Head of caudate nucleus (tissue), 42 donors: ENCODE measurements around the gene L3MBTL2.

Experiments
- DNase-seq, 42 donors: peaks; one replicate each; pipeline versions ENCODE4 v3.0.0 to v3.0.0-alpha.2; 2020 to 2021; ENCODE audit warnings: mixed read lengths in 7 of 42
- intact Hi-C: fragments of 100-400 bp; cut with DNase I; formaldehyde crosslinking; loops from one replicate; pipeline ENCODE4 v1.15.0; 2022

Gene L3MBTL2

DNA sequence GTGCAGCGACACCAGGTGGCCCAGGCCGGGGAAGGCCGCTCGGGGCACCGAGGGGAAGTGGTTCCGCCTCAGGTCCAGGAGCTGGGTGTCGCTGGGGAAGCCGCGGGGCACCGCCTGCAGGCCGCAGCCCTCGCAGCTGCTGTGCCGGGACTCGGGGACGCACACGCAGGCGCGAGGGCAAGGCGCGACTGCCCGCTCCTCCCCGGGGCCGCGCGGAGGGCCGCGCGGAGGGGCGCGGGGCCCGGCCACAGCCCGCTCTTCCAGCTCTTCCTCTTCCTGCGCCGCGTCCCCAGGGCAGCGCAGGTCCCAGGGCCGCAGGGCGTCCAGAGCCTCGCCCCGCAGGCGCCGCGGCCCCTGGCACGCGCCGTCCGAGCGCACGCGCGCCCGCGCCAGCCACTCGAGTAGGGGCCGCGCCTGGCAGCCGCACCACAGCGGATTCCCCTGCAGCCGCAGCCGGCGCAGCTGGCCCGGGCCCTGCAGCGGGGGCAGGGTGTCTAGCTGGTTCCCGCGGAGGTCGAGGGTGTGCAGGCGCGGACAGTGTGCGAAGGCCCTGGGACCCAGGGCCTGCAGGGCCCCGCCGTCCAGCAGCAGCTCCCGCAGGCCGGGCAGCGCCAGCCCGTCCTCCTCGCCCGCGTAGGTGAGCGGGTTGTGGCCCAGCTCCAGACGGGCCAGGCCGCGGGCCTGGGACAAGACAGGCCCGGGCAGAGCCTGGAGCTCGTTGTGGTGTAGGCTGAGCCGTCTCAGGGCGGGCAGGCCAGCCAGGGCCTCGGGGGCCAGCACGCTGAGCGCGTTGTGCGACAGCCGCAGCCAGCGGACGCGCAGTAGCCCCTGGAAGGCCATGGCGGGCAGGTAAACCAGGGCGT lies 32.8 kb downstream of the L3MBTL2 start:
- intact Hi-C loops: loop anchor here (10.0 kb wide), 1 partner anchor 47 kb away; the partner anchor contains the start of gene RANGAP1

GRCh38 chr22:41238570-41239442 lies 33.7 kb downstream of the L3MBTL2 start:
- no peak for DNase-seq
- intact Hi-C loops: loop anchor here (10.0 kb wide), 1 partner anchor 46 kb away; the partner anchor contains the start of gene RANGAP1

More for the DNA sequence above, 32.8 kb downstream of the L3MBTL2 start:
- peak in 41 of 42 donors; percentile 38 to 87 (median 71) for DNase-seq

DNA sequence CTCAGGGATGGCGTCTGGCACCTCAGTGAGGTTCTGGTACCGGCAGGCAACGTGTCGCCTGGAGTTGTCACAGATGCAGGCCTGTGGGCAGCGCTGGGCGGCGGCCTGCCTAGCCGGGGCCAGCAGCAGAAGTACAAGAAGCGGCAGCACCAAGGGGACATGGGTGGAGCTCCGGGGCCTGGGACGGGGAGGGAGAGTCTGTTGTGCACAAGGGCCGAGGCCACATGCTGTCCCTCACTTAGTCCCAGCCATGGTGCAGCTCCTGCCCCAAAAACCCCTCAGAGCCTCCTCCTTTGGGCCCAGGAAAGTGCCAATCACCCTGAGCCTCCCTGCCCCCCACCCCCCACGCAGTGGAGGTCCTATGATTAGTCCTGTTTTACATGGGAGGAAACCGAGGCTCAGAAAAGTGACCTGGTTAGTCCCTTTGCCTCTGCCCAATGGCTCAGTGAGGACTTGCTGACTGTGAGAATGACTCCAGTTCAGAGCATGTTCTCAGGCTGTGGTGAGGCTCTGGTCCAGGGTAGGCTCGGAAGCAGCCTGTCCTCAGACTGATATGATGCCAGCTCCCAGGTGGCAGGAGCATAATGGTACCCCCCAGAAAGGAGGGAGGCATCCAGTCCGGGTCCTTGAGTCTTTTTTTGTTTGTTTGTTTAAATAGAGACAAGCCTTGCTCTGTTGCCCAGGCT lies 34.5 kb downstream of the L3MBTL2 start:
- peak in 36 of 42 donors; percentile 28 to 78 (median 56) for DNase-seq
- intact Hi-C loops: loop anchor here (10.0 kb wide), 1 partner anchor 45 kb away; the partner anchor contains the start of gene RANGAP1

- DNase-seq: peak; percentile 87 to 99 (median 96)
- intact Hi-C loops: no loop called here
These were observed 35.4 kb downstream of the L3MBTL2 start, which contains the start of gene CHADL for GRCh38 chr22:41240377-41241132. TSS of gene CHADL (minus strand) at chr22:41240931. CDS start at chr22:41240881, 50 bp downstream.

- DNase-seq: no peak
- intact Hi-C loops: no loop called here
These were observed 36.1 kb downstream of the L3MBTL2 start for GRCh38 chr22:41241133-41241676.

DNA sequence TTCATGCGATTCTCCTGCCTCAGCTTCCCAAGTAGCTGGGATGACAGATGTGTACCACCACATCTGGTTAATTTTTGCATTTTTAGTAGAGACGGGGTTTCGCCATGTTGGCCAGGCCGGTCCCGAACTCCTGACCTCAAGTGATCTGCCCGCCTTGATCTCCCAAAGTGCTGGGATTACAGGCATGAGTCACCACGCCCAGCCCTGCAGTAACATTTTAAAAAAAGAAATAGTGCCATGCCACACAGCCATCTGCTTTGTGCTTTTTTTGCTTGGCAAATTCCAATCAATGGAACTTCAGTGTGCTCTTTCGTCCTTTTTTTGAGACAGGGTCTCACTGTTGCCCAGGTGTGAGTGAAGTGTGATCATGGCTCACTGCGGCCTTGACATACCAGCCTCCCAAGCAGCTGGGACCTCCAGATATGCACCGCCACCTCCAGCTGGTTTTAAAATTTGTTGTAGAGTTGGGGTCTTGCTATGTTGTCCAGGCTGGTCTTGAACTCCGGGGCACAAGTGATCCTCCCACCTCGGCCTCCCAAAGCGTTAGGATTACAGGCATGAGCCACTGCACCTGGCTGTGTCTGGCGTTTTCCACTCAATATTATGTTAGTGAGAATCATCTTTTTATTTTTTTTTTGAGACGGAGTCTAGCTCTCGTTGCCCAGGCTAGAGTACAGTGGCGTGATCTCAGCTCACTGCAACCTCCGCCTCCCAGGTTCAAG lies 37.4 kb downstream of the L3MBTL2 start:
- no peak for DNase-seq
- intact Hi-C loops: no loop called here

DNA sequence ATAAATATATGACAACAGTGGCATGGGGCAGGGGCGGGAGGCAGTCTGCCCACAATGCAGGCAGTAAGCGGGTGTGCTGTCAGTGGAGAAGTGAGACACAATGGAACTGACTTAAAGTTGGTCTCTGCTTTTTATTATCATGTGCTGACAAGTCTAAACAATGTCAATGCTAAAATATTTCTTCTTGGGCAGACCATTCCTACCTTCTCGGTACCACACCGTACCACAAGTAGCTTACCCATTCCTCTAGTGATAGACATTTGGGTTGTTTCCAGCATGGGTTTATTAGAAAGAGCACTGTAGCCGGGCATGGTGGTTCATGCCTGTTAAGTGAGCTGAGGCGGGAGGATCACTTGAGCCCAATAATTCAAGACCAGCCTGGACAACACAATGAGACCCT lies 38.2 kb downstream of the L3MBTL2 start:
- intact Hi-C loops: no loop called here
- DNase-seq: no peak

- no peak for DNase-seq
- intact Hi-C loops: no loop called here
These were observed 40.9 kb downstream of the L3MBTL2 start for GRCh38 chr22:41245917-41246499.

DNA sequence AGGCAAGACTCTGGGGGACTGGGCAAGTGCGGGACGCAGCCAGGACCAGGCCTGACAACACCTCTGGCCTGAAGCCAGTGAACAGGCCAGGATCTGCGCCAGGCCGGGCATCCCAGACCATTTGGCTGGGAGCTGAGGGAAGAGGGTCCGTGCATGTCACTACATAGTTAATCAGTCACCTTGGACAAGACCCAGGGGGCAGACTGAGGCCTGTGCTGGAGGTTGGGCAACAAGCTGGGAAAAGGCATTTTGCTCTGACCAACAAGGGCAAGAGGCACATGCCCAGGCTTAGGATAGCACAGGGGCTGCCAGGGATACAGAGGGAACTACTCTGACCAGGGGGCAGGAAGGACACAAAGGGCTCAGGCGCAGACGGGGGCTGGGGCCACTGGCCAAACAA lies 42.6 kb downstream of the L3MBTL2 start:
- DNase-seq: peak in 1 of 42 donors; percentile 54
- intact Hi-C loops: no loop called here

GRCh38 chr22:41248314-41248713 lies 43.2 kb downstream of the L3MBTL2 start:
- DNase-seq: no peak
- intact Hi-C loops: no loop called here

DNA sequence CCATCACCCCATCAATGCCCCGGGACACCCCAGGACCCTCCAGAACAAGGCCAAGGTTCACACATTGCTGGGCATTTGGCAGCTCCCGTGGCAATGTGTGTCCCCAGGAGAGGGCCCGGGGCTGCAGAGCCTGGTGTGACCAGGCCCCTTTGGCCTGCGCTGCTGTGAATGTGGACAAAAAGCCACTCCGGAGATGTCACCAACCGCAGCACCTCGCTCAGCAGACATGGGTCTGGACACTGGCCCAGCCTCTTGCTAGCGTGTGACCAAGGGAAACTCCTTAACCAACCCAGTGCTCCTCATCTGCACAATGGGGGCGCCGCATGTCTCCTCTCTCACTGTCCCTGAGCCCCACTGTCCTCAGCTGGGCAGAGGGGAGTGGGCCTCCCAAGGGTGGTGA lies 43.6 kb downstream of the L3MBTL2 start:
- DNase-seq: no peak
- intact Hi-C loops: no loop called here

- no peak for DNase-seq
- intact Hi-C loops: no loop called here
These were observed 44.3 kb downstream of the L3MBTL2 start for GRCh38 chr22:41249442-41249841.

DNA sequence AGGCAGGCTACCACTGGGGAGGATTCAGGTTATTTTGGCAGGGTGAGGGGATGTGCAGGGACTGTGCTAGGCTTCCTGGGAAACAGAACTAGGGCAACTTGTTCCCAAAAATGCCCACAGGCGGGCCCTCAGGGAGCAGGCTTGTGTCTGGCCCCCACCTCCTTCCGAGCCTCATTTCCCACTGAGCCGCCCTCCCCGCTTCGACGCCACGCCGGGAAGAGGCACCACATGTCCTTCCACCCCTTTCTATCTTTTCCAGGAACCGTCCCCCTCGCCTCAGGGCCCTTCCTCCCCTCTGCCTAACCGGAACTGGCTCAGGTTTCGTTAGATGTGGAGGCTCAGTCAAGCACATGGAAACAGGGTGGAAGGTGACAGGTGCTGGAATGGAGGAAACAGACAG lies 45.0 kb downstream of the L3MBTL2 start:
- intact Hi-C loops: no loop called here
- DNase-seq: no peak

DNA sequence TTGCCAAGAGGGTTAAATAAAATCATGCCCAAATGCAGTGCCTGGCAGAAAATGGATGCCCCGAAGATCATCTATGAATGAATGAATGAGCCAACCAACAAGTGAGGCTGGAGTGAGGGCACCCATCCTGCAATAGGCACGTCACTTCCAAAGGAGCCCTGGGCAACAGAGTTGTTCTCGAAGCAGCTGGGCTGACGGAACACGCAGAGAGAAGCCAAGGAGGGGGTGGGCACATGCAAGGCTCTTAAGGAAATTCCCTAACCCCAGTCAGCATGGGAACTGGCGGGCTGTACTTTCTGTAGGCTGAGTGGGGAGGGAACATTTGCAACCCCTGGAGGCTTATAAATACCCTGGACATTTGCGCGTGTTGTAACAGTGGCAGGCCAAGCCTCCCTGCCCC lies 47.3 kb downstream of the L3MBTL2 start:
- DNase-seq: no peak
- intact Hi-C loops: no loop called here

DNA sequence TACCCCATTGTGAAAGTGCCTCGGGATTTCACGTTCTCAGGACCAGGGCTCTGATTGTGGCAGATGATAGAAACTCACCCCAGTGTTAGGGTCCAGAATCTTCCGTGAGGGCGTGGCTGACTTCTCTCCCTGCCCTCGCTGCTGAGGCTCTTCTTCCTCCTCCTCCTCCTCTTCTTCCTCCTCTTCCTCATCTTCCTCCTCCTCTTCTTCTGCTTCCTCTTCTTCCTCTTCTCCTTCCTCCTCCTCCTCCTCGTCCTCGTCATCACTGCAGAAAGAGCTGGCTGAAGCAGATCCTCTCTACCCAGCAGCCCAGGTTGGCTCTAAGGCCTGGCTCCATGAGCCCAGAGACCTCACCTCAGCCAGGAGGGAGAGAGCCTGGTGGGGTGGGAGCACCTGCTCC lies 49.1 kb downstream of the L3MBTL2 start:
- DNase-seq: no peak
- intact Hi-C loops: no loop called here

DNA sequence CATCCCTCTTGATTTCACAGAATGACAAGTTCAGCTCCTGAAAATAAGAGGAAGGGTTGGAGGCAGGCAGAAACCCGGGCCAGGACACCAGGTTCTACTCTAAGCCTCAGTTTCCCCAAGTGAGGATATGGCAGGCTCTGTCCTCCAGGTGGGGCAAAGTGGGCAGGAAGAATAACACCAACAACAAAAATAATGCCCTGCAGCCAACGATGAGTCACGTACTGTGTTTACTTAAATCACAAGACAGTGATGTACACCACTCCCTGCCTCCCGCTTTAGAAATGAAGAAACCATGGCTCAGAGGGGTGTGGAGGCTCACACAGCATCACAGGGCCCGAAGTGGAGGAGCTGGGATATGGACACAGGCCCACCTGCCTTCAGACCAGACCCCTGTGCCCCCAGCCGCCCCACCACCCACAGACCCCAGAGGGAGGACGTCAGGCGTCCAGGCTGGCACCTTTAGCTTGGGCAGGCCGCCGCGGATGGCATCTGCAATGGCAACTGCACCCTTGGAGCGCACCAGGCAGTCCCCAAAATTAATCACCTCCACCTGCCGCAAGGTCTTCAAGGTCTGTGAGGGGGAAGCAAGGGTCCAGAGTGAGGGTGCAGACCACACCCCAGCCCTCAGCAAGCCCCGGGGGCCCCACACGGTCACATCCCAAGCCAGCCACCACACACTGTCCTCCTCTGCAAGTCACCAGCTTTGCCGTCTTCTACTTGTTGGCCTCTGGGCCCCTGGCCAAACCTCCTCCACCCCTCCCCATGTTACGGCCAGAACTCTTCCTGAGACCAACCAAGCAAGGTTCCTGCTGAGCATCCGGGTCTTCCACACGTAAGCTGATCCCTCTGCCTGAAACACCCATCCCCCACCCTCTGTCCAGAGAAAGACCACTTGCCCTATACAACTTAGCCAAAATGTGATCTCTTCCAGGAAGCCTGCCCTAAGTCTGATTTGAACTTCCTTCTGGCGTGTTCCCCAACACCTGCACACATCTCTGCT lies 51.4 kb downstream of the L3MBTL2 start:
- intact Hi-C loops: no loop called here
- DNase-seq: no peak
